Stimulated activated CD4-positive, alpha-beta T cell treated with anti-CD3 and anti-CD28 coated beads, Interleukin-4, amount 100 ng/mL, for 24 hours (primary cell): ENCODE data around the gene WDFY2.
"Not testable (repeated sequence)": the region's sequence is repeated elsewhere in the genome, so short reads cannot be mapped to it uniquely, and the experiment has no call there.

Source experiments
- DNase-seq: peaks from one replicate; pipeline ENCODE4 v3.0.0-alpha.2; 2020

The WDFY2 gene

DNA sequence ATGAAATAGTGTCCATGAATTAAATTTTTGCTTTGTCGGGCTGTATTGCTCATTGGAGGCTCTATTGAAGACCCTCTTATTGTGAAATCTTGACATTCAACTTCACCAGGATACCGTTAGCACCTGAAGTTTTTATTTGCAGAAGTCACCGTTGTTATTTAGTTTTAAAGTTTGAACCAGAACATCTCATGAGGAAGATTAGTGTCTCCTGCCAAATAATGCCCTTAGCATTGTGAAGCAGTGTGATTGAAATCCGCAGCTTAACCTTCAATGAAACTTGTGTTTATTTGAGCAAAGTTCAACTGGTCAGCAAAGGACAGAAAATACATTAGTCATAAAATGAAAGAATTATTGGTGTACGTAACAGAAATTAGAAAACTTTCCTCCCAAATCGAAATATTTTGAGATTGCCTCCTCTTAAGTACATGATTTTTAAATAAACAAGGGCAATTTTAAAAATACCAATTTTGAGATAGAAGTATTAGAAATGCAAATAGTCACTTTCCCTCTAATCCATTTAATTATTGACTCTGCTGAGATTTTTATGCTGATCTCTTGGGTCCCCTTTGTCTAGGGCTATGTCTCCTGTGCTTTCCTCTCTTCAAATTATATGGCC is 84.4 kb downstream of the WDFY2 start:
- DNase-seq = no peak

DNA sequence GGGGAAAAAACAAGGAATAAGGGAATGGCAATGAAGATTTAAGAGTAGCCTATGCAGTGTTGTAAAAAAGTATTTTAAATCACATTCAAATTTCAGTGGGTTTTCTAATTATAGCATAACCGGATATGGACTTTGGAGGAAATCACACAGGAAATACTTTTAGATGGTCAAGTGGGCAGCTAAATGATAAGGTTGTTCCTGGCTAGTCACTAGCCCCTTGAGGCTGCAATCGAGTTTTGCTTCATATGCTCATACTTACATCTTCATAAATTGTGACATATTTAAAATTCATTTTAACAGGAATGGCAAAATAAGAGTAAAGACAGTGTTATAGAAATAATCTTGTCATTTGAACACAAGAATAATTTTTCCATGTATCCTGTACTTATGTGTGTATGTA is 88.9 kb downstream of the WDFY2 start:
- DNase-seq = no peak

DNA sequence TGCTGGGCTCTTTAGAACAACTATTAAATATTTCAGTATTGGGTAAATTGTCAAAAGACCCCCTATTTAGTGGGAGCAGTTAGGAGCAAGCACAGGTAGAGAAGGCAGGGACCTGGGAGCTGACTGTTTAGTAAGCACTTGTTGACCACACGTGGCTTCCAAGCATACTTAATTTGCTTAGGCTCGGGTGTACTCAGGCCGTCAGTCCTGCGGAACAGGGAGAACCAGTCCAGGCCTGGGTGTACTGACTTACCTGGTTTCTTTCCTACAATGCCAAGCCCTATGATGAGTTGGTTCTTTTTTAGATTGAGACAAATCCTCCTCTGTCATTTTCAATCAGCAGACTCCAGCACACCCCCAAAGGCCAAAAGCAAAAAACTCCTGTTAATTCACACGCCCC is 90.0 kb downstream of the WDFY2 start:
- DNase-seq = no peak

GRCh38 chr13:51675385-51675784 is 91.1 kb downstream of the WDFY2 start:
- DNase-seq = no peak

DNA sequence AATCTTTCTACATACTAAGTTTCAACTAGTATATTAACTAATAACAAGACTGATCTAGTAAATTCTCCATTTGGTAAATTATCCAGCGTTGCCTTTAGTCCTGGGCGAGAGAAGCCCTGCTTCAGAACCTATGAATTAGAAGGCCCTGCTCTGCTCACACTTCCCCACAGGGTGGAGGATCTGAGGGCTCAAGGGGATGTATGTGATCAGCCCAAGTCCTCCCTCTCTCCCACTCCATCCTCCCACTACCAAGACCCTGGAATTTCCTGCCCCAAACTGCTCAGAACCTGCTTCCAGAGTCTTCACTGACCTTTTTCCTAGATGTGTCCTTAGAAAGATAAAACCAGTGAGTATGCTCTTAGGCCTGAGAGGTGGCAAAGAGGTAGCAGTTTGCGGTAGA is 91.6 kb downstream of the WDFY2 start:
- DNase-seq = no peak

DNA sequence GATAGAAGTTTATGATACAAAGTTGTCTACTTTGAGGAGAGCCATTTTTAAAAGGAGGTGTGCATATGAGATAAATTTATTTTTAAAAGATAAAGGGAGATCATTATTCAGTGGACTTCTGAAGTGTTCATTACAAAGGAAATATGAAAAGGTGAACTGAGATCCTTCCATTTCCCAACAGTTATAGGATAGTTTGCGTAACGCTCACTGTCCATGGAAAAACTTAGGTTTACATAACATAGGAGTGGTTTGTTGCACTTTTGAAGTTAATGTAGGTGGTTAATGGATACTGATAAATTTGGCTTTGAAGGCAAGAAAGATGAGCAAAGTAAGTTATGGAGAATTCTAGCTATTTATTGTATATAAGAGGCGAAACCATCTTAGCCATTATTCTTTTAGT is 92.5 kb downstream of the WDFY2 start:
- no peak for DNase-seq

DNA sequence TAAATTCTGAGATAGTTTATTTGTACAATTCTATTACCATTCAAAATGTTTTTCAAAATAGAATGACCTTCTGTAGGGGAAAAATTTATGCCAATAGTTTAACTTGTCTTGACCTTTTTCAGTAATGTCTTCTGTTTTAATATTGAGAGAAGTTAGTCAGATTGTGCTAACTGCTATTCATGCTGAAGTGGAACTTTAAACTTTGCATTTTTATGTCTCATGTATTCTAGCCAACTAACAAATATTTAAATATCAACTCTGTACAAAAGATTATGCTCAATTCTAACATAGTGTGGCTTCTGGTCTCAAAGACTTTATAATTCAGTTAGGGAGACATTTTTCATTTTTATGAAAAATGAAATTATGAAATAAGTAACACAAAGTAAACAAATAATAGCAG is 94.2 kb downstream of the WDFY2 start:
- no peak for DNase-seq

DNA sequence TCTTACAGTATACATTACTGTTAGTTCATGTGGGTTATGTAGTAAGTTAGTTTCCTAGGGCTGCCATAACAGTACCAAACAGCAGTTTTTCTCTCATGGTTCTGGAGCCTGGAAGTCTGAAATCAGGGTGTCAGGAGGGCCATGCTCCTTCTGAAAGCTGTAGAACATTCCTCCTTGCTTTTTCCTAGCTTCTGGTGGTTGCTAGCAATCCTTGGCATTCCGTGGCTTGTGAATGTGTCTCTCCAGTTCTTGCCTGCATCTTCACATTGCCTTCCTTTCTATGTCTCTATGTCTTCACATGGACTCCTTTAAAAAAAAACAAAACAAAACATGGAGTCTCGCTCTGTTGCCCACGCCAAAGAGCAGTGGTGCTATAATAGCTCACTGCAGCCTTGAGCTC is 95.4 kb downstream of the WDFY2 start:
- no peak for DNase-seq

GRCh38 chr13:51681037-51681678 is 96.9 kb downstream of the WDFY2 start:
- no peak for DNase-seq

GRCh38 chr13:51682686-51683085 is 98.4 kb downstream of the WDFY2 start:
- no peak for DNase-seq

DNA sequence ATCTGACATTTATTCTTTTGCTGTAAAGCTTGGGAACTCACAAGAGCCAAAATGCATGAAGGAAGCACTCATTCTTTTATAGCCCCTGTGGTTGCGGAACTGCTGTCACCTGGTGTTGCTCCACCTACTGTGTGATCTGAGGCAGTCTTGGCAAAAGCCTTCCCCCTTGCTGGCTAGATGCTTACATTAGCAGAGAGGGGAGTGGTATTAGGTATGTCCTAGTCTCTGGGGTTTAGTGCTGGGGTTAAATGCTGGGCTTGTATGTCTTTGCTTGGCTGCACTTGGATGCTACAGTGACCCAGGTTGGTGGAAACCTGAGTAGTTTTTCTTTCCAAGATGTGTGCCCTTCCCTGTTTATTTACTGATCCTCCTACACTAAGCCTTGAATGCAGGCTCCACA is 99.3 kb downstream of the WDFY2 start:
- no peak for DNase-seq

- DNase-seq = no peak
Measured at GRCh38 chr13:51684076-51684475, 99.8 kb downstream of the WDFY2 start.

- DNase-seq = no peak
Measured at GRCh38 chr13:51687947-51688714, 103.9 kb downstream of the WDFY2 start.

DNA sequence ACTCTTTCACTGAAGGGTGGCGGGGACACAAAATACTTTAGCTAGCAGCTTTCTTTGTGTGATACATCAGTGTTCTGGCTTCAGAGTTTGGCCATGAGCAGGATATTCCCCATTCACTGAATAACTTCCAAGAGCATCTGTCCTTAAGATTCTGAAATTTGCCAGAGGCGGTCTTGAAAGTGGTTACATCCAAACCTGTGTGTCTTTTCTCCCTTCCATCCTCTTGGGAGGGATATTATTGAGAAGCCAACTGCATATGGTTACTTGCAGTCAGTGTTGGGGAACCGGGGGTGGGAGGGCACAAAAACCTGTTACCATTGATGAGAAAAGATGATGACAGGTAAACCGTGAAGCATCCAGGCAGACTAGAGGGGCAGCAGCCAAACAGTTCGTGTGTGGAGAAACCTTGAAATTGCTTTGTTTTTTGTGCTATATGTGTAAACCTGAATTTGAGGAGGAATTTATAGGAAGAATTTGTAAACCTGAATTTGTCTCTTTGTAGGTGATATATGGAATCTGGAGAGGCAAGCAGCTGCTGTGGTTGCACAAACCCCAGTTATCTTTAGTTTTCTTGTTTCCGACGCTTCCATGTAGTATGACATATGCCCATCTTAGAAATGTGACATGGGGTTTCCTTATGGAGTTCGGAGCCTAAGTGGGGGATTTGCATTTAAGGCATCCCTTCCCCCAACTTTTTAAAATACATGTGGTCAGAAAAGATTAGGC is 104.8 kb downstream of the WDFY2 start:
- DNase-seq = no peak

- DNase-seq = no peak
Measured at GRCh38 chr13:51689663-51689996, 105.4 kb downstream of the WDFY2 start.

DNA sequence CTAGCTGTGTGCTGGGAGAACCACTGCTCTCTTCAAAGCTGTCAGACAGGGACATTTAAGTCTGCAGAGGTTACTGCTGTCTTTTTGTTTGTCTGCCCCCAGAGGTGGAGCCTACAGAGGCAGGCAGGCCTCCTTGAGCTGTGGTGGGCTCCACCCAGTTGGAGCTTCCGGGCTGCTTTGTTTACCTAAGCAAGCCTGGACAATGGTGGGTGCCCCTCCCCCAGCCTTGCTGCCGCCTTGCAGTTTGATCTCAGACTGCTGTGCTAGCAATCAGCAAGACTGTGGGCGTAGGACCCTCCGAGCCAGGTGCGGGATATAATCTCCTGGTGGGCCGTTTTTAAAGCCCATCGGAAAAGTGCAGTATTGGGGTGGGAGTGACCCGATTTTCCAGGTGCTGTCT is 111.4 kb downstream of the WDFY2 start:
- not testable (repeated sequence) for DNase-seq

- DNase-seq = no peak
Measured at GRCh38 chr13:51697181-51697580, 112.9 kb downstream of the WDFY2 start.

GRCh38 chr13:51697855-51698254 is 113.6 kb downstream of the WDFY2 start:
- DNase-seq = no peak

DNA sequence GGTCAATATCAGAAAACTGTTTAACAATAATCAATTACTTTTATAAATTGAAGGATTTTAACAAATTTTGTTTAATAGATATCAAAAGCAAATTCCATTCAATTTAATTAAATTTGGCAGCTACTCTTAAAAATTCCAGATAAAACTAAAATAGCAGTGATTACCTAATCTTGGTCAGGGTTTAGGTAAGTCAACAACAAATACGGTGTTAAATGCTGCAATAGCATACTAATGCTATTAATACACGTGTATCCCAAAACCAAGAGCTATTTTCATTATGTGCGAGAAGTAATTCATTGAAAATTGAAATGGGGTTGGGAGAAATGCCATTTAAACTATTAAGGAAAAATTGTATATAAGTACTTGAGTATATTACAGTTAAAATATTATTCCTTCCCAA is 114.1 kb downstream of the WDFY2 start:
- DNase-seq = no peak

DNA sequence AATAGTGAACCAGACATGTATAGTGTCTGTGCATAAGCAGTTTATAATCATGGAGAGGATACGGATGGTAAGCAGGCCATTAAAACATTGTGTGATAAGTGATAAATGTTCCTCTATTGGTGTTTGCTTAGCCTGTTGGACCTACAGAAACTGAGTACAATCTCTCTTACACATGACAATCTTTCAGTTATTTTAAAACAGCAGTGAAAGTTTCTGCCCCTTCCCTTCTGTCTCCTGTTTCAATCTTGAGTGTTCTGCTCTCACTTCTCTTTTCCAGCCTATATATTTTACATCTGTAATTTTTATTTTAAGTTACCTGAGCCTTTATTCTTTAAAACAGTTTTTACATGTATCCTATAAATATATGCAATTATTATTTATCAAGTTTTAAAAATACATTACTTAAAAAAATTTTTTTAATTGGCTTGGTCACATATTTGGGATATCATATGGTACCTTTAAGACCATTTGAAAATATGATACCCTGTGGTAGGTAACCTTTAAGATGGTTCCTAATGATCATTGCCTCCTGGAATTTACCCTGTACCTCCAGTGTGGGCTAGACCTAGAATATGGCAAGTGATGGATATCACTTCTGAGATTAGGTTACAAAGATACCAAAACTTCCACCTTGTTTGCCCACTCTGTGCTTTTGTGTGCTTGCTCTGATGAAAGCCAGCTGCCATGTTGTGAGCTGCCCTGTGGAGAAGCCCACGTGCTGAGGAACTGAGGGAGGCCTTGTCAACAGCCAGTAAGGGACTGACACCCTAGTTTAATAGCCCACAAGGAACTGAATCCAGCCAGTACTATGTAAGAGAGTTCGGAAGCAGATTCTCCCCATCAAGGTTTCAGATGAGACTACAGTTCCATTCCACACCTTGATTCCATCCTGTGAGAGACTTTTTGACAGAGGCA is 120.4 kb downstream of the WDFY2 start:
- no peak for DNase-seq

DNA sequence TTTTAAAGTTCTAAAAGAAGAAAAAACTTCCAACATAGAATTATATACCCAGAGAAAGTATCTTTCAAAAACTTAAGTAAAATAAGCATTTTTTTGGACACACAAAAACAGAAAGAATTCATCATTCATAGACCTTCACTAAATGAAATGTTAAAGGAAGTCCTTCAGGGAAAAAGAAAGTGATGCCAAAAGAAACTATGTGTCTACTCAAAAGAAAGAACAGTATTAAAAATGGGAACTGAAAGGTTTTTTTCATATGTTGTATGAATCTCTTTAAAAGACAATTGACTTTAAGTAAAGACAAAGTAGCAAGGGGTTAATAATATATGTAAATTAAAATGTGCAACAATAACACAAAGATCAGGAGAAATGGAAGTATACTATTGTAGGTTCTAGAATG is 123.2 kb downstream of the WDFY2 start:
- DNase-seq = no peak

DNA sequence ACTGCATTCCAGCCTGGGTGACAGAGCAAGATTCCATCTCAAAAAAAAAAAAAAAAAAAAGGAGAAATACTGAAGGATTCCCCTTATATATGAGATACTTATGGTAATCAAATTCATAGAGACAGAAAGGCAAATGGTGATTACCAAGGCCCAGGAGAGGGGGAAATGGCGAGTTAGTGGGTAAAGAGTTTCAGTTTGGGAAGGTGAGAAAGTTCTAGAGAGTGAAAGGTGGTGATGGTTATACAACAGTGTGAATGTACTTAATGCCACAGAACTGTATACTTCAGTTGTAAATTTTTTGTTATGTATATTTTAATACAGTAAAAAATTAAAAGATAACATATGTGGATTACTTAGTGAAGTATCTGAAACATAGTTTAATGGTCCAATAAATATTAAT is 129.5 kb downstream of the WDFY2 start:
- no peak for DNase-seq

DNA sequence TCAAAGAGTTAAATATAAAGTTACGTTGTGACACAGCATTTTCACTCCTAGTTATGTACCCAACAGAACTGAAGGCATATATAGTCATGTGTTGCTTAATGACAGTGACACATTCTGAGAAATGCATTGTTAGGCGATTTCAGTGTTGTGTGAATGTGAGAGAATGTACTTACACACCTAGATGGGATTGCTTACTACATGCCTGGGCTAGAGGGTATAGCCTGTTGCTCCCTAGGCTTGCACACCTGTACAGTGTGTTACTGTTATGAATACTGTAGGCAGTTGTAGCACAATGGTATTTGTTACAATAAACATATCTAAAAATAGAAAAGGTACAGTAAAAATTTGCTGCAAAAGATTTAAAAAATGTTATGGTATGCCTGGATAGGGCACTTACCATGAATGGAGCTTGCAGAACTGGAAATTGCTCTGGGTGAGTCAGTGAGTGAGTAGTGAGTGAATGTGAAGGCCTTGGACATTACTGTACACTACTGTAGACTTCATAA is 130.5 kb downstream of the WDFY2 start:
- no peak for DNase-seq
